HCT116 (cell line): ENCODE results near the gene SRCIN1. TPM values are rescaled to one million over a fixed set of nuclear protein-coding genes. Genes with fewer than 3 reads are reported as not detected.

Experiments
- ATAC-seq: fragments of 200-7000 bp; cut with Tn5 transposase; 2 replicates; pipeline ENCODE4 v1.9.1; 2020; ENCODE audit warnings: mild to moderate bottlenecking, moderate library complexity
- BruUV-seq: library from RNA; stranded (reverse); fragments of 400-500 nt; replicated peaks from 2 replicates; lab custom pipeline; 2021; lab: Mats Ljungman, UMichigan
- CTCF ChIA-PET: fragments of 300-600 bp; sonication (Branson Sonifier 250); formaldehyde crosslinking; loops from one replicate; lab custom pipeline; 2021; ENCODE audit warnings: antibody characterized with exemption; lab: Charles Lee
- POLR2A ChIA-PET: fragments of 300-600, 350-600 bp; sonication (Branson Sonifier 250); formaldehyde crosslinking; loops from one replicate; lab custom pipeline; 2021; ENCODE audit warnings: antibody characterized with exemption; lab: Charles Lee
- RAD21 ChIA-PET, 2 experiments: fragments of 300-600 bp; sonication (Branson Sonifier 250); formaldehyde crosslinking; loops; one replicate each; lab custom pipeline; 2023; ENCODE audit warnings: low total read pairs in 2 of 2; ENCODE audit not compliant: uncharacterized antibody in 2 of 2, unreplicated experiment in 2 of 2, low non-redundant PET in 1 of 2; lab: Charles Lee
- DNase-seq: peaks from one replicate; pipeline ENCODE4 v3.0.0-alpha.2; 2010; ENCODE audit warnings: low read depth, low spot score
- H2AFZ ChIP-seq: fragments of 200-600 bp; shearing (Covaris generic), sonication (generic); 2 replicates; pipeline ENCODE4 v1.6.1; 2017; ENCODE audit warnings: low read depth, mixed run types, mixed read lengths, antibody characterized with exemption, low read length; ENCODE audit not compliant: poor library complexity, severe bottlenecking
- H3K27ac ChIP-seq: 2 replicates; pipeline ENCODE4 v1.5.1; 2012; ENCODE audit warnings: low read depth, low read length
- H3K27me3 ChIP-seq: fragments of 200-600 bp; sonication (generic); 2 replicates; pipeline ENCODE4 v1.6.1; 2016; ENCODE audit warnings: mixed run types, low read length, mixed read lengths; ENCODE audit not compliant: insufficient read depth
- H3K36me3 ChIP-seq, 2 experiments: fragments of 200-500 bp in 1 of 2; fragments of 200-600 bp in 1 of 2; sonication (Bioruptor generic) in 1 of 2; sonication (generic) in 1 of 2; 2 replicates each; pipeline versions ENCODE4 v1.5.1 to v1.6.1; 2014 to 2016; ENCODE audit warnings: low read length in 2 of 2, inconsistent platforms in 1 of 2, mixed read lengths in 1 of 2, mixed run types in 1 of 2; ENCODE audit not compliant: insufficient read depth in 2 of 2, control insufficient read depth in 1 of 2
- H3K4me1 ChIP-seq, 2 experiments: fragments of 200-600 bp in 1 of 2; sonication (generic) in 1 of 2; 2 replicates each; pipeline versions ENCODE4 v1.5.1 to v1.6.1; 2012 to 2017; ENCODE audit warnings: low read length in 2 of 2, inconsistent platforms in 1 of 2, mild to moderate bottlenecking in 1 of 2, mixed read lengths in 1 of 2, mixed run types in 1 of 2, moderate library complexity in 1 of 2; ENCODE audit not compliant: insufficient read depth in 2 of 2, control insufficient read depth in 1 of 2
- H3K4me2 ChIP-seq: fragments of 200-600 bp; sonication (generic); 2 replicates; pipeline ENCODE4 v1.6.1; 2017; ENCODE audit warnings: mixed run types, low read length, mixed read lengths
- H3K4me3 ChIP-seq, 2 experiments: fragments of 200-600 bp in 1 of 2; sonication (generic) in 1 of 2; replicated peaks in 1 of 2; 2 replicates each; pipeline ENCODE4 v1.5.1; 2011 to 2016; ENCODE audit warnings: low read length in 2 of 2, control low read depth in 1 of 2, low read depth in 1 of 2, mild to moderate bottlenecking in 1 of 2, mixed read lengths in 1 of 2, mixed run types in 1 of 2
- H3K79me2 ChIP-seq: fragments of 200-600 bp; sonication (generic); 2 replicates; pipeline ENCODE4 v1.6.1; 2017; ENCODE audit warnings: mild to moderate bottlenecking, mixed run types, low read length, moderate library complexity, mixed read lengths; ENCODE audit not compliant: insufficient read depth
- H3K9ac ChIP-seq: fragments of 200-600 bp; sonication (generic); 2 replicates; pipeline ENCODE4 v1.6.1; 2016; ENCODE audit warnings: low read length, mixed read lengths
- H3K9me2 ChIP-seq: fragments of 200-600 bp; sonication (generic), shearing (Covaris generic); 2 replicates; pipeline ENCODE4 v1.6.1; 2017; ENCODE audit warnings: mixed run types, mild to moderate bottlenecking, moderate library complexity; ENCODE audit not compliant: insufficient read depth
- H3K9me3 ChIP-seq, 2 experiments: fragments of 200-500 bp in 1 of 2; fragments of 200-600 bp in 1 of 2; sonication (Bioruptor generic) in 1 of 2; sonication (generic) in 1 of 2; 2 replicates each; pipeline ENCODE4 v1.6.1; 2014 to 2017; ENCODE audit warnings: low read length in 2 of 2, mixed read lengths in 2 of 2, inconsistent platforms in 1 of 2, low read depth in 1 of 2, mild to moderate bottlenecking in 1 of 2, mixed run types in 1 of 2, moderate library complexity in 1 of 2; ENCODE audit not compliant: control insufficient read depth in 1 of 2, insufficient read depth in 1 of 2
- H4K20me1 ChIP-seq: fragments of 200-600 bp; sonication (generic), shearing (Covaris generic); 2 replicates; pipeline ENCODE4 v1.6.1; 2017; ENCODE audit warnings: mixed run types, mild to moderate bottlenecking, moderate library complexity; ENCODE audit not compliant: insufficient read depth
- CEBPB ChIP-seq: IDR thresholded peaks from 2 replicates; pipeline ENCODE4 v1.6.1; 2012; ENCODE audit warnings: low read depth
- EZH2phosphoT487 ChIP-seq: fragments of 200-600 bp; IDR thresholded peaks from 2 replicates; pipeline ENCODE4 v1.6.1; 2018; ENCODE audit warnings: antibody characterized with exemption, borderline replicate concordance
- FOSL1 ChIP-seq: IDR thresholded peaks from 2 replicates; pipeline ENCODE4 v1.6.1; 2012; ENCODE audit warnings: low read depth
- RAD21 ChIP-seq: IDR thresholded peaks from 2 replicates; pipeline ENCODE4 v1.6.1; 2012; ENCODE audit warnings: low read depth, mild to moderate bottlenecking
- REST ChIP-seq: IDR thresholded peaks from 2 replicates; pipeline ENCODE4 v1.6.1; 2012; ENCODE audit warnings: low read depth
- SIN3A ChIP-seq: IDR thresholded peaks from 2 replicates; pipeline ENCODE4 v1.6.1; 2012; ENCODE audit warnings: low read depth
- intact Hi-C: fragments of 100-400 bp; cut with micrococcal nuclease; formaldehyde crosslinking; loops from 2 replicates; pipeline ENCODE4 v1.10.0; 2022
- total RNA-seq: library from RNA; stranded (reverse); gene quantifications from one replicate; pipeline ENCODE4 v1.2.1, GENCODE V29; 2021; ENCODE audit not compliant: unreplicated experiment

Gene SRCIN1
- total RNA-seq, 1 experiment from 2014 or later: 10.5 TPM

DNA sequence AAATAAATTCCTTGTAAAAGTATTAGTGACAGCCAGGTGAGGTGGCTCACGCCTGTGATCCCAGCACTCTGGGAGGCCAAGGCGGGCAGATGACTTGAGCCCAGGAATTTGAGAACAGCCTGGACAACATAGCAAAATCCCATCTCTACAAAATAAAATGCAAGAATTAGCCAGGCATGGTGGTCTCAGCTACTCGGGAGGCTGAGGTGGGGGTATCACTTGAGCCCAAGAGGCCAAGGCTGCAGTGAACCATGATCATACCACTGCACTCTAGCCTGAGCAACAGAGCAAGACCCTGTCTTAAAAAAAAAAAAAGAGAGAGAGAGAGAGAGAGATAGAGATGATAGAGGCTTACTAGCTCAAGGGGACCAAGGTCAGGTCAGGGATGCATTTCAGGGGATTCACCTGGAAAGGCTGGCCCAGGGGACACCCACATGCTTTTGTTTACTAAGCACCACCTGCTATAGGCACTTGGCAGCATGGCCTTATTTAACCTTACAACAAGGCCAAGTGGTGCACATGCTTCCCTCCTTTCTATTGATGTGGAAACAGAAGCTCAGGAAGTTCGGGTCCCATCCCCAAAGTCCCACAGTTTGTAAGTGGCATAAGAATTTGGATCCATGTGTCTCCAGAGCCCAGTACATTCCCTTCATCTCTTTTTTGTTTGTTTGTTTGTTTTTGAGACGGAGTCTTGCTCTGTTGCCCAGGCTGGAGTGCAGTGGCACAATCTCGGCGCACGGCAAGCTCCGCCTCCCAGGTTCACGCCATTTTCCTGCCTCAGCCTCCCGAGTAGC is 12.4 kb upstream of the SRCIN1 start:
- ATAC-seq (no peak), DNase-seq (no peak)
- no peak overlapping the region for H3K4me3 ChIP-seq
- H3K27ac ChIP-seq: no peak overlapping the region
- intact Hi-C loops: no loop called here
- no peak overlapping the region for H2AFZ ChIP-seq
- no peaks in the 10 kb centered on the region for H3K4me1 ChIP-seq
- H3K9ac ChIP-seq: no peak overlapping the region
- CTCF ChIA-PET: interaction anchor here (0.7 to 1.1 kb wide), 2 partner anchors 13 to 50 kb away, joined by 3 read pairs; no protein-coding TSS in a partner anchor
- POLR2A ChIA-PET: no interaction called here
- no peaks in the 10 kb centered on the region for H3K79me2 ChIP-seq
- RAD21 ChIA-PET: no interaction called here
- no peaks in the 10 kb centered on the region for H3K36me3 ChIP-seq
- no peak overlapping the region for H3K4me2 ChIP-seq
- no peaks in the 10 kb centered on the region for H3K9me3 ChIP-seq
- no TSS peak for BruUV-seq
- H3K27me3 ChIP-seq: no peaks in the 10 kb centered on the region
- no peak for TF ChIP-seq RAD21
- TF ChIP-seq FOSL1: no peak
- TF ChIP-seq CEBPB: no peak
- no peak for TF ChIP-seq REST
- TF ChIP-seq EZH2phosphoT487: no peak
- TF ChIP-seq SIN3A: no peak
- no peaks in the 10 kb centered on the region for H4K20me1 ChIP-seq
- no peaks in the 10 kb centered on the region for H3K9me2 ChIP-seq
